22Rv1 (cell line): Measurements from ENCODE around the gene MXD1.

Source experiments
- ZFX ChIP-seq: fragments of 450-650 bp; IDR thresholded peaks from 2 replicates; pipeline ENCODE4 v1.6.1; 2017; ENCODE audit warnings: antibody characterized with exemption, borderline replicate concordance
- TF ChIP-seq, protein P1 (sequence below): fragments of 450-650 bp; IDR thresholded peaks from 2 replicates; pipeline ENCODE4 v1.5.1; 2017; ENCODE audit warnings: mild to moderate bottlenecking

DNA sequence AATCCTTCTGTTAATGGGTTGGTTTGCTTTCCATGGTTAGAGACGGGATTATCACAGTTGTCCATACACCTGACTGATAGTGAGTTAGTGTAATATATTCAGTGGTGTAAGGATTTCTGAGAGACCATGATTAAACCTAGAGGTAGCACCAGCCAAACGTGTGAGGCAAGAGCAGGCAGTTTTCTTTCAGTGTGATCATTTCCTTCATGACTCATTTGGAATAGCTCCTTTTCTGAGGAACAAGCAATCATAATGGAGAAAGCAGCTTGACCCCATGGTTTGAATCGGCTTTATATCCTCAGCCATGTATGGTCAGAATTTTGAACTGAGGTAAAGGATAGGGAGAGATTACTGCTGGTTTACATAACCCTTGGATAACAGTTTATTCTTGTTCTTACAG is 2.9 kb downstream of the MXD1 start:
- TF ChIP-seq, protein P1, sequence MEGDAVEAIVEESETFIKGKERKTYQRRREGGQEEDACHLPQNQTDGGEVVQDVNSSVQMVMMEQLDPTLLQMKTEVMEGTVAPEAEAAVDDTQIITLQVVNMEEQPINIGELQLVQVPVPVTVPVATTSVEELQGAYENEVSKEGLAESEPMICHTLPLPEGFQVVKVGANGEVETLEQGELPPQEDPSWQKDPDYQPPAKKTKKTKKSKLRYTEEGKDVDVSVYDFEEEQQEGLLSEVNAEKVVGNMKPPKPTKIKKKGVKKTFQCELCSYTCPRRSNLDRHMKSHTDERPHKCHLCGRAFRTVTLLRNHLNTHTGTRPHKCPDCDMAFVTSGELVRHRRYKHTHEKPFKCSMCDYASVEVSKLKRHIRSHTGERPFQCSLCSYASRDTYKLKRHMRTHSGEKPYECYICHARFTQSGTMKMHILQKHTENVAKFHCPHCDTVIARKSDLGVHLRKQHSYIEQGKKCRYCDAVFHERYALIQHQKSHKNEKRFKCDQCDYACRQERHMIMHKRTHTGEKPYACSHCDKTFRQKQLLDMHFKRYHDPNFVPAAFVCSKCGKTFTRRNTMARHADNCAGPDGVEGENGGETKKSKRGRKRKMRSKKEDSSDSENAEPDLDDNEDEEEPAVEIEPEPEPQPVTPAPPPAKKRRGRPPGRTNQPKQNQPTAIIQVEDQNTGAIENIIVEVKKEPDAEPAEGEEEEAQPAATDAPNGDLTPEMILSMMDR = no peak
- TF ChIP-seq ZFX = no peak
